ENCODE results near the gene MAT1A. TPM values are rescaled to one million over a fixed set of nuclear protein-coding genes. Genes with fewer than 3 reads are reported as not detected.
"Not testable (repeated sequence)": the region's sequence is repeated elsewhere in the genome, so short reads cannot be mapped to it uniquely, and the experiment has no call there.

The MAT1A gene
- polyA plus RNA-seq, 1 donor: 0.10 TPM

DNA sequence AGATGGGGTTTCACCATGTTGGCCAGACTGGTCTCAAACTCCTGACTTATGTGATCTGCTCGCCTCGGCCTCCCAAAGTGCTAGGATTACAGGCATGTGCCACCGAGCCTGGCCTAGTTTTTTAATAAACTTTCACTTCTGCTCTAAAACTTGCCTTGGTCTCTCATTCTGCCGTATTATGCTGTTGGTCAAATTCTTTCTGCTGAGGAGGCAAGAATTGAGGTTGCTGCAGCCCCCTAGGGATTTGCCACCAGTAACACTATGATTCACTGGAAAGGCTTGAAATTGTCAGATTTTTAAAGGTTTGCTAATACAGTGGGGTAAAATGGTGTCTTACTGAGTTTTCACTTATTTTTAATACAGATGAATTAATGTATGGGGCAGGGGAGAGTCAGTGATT lies 62.7 kb downstream of the MAT1A start:
- not testable (repeated sequence) for H3K4me1 ChIP-seq (ENCODE audit: control insufficient read depth, insufficient read depth, low read length); H3K27me3 ChIP-seq (ENCODE audit: control insufficient read depth, insufficient read depth, low read length); H3K36me3 ChIP-seq (ENCODE audit: control insufficient read depth, insufficient read depth, low read length); H3K4me3 ChIP-seq (ENCODE audit: low read length); H3K9me3 ChIP-seq (ENCODE audit: control insufficient read depth, low read depth, low read length); DNase-seq; H3K27ac ChIP-seq (ENCODE audit: low read length)
- no CpG with 5 or more reads among the region's 4 CpGs for WGBS (ENCODE audit: insufficient coverage, low lambda C conversion rate)

GRCh38 chr10:80223031-80223419 lies 66.4 kb downstream of the MAT1A start:
- H3K4me1 ChIP-seq (ENCODE audit: control insufficient read depth, insufficient read depth, low read length); H3K27me3 ChIP-seq (ENCODE audit: control insufficient read depth, insufficient read depth, low read length); DNase-seq; H3K4me3 ChIP-seq (ENCODE audit: low read length); H3K27ac ChIP-seq (ENCODE audit: low read length); H3K36me3 ChIP-seq (ENCODE audit: control insufficient read depth, insufficient read depth, low read length); H3K9me3 ChIP-seq (ENCODE audit: control insufficient read depth, low read depth, low read length): not testable (repeated sequence)
- WGBS (ENCODE audit: insufficient coverage, low lambda C conversion rate): no CpG with 5 or more reads among the region's 5 CpGs

Other genes with a start within 250 kb of the MAT1A start
- gene TMEM254, start 211.0 kb downstream of the MAT1A start, polyA plus RNA-seq: 49.6 TPM
- gene PLAC9, start 156.9 kb downstream of the MAT1A start, polyA plus RNA-seq: 17.8 TPM
- 101 TPM for gene ANXA11, start 84.1 kb downstream of the MAT1A start, polyA plus RNA-seq
- gene DYDC1, start 67.1 kb upstream of the MAT1A start, polyA plus RNA-seq: not detected
- gene DYDC2, start 67.1 kb upstream of the MAT1A start, polyA plus RNA-seq: 0.42 TPM
- gene PRXL2A, start 118.9 kb upstream of the MAT1A start, polyA plus RNA-seq: 99.8 TPM
- 64.7 TPM for gene TSPAN14, start 164.7 kb upstream of the MAT1A start, polyA plus RNA-seq
- 0.01 TPM for gene SH2D4B, start 248.2 kb upstream of the MAT1A start, polyA plus RNA-seq

Data from large intestine (tissue), 3 donors.